Dermis lymphatic vessel endothelial cell (primary cell): Measurements from ENCODE around the gene ARHGAP30. TPM values are rescaled to one million over a fixed set of nuclear protein-coding genes. Genes with fewer than 3 reads are reported as not detected.

Source experiments
- total RNA-seq: library from RNA; depleted of rRNA; stranded (reverse); fragments of >200 nt; gene quantifications from 2 replicates; pipeline ENCODE4 v1.2.1, GENCODE V29; 2014

Gene ARHGAP30, protein sequence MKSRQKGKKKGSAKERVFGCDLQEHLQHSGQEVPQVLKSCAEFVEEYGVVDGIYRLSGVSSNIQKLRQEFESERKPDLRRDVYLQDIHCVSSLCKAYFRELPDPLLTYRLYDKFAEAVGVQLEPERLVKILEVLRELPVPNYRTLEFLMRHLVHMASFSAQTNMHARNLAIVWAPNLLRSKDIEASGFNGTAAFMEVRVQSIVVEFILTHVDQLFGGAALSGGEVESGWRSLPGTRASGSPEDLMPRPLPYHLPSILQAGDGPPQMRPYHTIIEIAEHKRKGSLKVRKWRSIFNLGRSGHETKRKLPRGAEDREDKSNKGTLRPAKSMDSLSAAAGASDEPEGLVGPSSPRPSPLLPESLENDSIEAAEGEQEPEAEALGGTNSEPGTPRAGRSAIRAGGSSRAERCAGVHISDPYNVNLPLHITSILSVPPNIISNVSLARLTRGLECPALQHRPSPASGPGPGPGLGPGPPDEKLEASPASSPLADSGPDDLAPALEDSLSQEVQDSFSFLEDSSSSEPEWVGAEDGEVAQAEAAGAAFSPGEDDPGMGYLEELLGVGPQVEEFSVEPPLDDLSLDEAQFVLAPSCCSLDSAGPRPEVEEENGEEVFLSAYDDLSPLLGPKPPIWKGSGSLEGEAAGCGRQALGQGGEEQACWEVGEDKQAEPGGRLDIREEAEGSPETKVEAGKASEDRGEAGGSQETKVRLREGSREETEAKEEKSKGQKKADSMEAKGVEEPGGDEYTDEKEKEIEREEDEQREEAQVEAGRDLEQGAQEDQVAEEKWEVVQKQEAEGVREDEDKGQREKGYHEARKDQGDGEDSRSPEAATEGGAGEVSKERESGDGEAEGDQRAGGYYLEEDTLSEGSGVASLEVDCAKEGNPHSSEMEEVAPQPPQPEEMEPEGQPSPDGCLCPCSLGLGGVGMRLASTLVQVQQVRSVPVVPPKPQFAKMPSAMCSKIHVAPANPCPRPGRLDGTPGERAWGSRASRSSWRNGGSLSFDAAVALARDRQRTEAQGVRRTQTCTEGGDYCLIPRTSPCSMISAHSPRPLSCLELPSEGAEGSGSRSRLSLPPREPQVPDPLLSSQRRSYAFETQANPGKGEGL
- total RNA-seq = not detected in 2 replicates

DNA sequence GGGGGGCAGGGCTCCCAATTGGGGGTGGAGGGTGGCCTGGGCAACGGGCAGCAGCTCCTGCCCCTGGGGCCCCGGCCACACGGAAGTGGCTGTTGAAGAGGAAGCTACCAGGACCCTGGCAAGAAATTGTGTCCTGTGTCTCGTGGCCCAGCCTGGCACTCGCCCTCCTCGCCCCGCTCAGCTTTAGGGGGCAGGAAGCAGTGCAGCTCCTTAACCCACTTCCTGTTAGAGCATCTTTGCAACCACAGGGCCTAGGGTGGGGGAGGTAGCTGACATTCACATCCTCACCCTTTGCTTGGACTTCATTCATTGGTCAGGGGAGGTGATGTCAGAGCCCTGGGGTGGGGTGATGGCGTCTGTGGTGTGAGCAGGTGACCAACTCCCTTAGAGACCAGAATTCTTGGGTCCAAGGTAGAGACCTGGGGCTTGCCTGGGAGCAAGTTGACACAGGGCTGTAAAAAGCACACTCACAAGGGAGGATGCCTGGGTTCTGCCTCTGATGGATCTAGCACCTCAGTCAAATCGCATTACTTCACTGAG lies at the start of gene ARHGAP30:
Gene ARHGAP30 (minus strand): TSS at position 161 of the 540 bp plus-strand sequence. CDS start 267 bp downstream, outside the sequence.

DNA sequence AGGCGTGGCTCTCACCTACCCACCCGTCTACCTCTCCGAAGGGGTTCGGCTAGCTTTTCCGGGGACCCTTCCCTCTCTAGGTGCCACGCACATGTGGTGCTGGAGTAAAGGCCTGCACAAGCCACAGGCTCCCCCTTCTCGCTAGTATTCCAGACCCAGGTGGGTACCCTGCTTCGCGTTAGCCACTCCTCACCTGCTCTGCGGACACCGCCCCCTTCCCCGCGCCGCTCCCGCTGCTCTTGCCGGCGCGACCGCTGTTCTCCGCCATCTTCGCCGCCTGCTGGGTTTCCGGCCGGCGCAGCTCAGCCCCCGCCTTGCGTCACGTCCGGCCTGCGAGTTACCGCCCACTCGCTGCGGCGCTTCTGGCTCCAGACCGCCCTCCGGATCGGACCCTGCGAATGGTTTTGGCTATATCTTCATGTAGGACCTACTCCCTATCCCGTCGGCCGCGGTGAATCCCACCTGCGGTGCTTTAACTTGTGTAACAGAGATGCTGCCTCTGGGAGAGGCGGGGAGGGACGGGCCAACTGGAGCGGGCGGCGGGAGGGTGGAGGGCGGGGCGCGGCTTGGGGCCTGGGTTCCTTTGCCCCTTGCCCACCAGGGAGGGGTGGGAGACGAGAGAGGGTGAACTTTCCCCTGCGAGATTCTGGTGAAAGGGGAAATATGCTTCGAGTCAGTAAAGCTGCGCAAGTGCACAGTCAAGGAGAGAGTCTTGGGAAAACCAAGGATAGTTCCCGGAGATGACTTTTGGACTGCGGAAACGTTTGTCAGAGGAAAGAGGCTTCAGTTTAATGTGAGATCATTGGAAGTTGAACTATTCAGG lies 48.3 kb upstream of the ARHGAP30 start, which contains the start of the genes NIT1 and PFDN2:
Gene NIT1 (plus strand): TSS at position 347 of the 823 bp plus-strand sequence. CDS start 72 bp downstream, at position 419.
Gene PFDN2 (minus strand): TSS at position 279 of the 823 bp plus-strand sequence. CDS start 11 bp downstream, at position 268.

DNA sequence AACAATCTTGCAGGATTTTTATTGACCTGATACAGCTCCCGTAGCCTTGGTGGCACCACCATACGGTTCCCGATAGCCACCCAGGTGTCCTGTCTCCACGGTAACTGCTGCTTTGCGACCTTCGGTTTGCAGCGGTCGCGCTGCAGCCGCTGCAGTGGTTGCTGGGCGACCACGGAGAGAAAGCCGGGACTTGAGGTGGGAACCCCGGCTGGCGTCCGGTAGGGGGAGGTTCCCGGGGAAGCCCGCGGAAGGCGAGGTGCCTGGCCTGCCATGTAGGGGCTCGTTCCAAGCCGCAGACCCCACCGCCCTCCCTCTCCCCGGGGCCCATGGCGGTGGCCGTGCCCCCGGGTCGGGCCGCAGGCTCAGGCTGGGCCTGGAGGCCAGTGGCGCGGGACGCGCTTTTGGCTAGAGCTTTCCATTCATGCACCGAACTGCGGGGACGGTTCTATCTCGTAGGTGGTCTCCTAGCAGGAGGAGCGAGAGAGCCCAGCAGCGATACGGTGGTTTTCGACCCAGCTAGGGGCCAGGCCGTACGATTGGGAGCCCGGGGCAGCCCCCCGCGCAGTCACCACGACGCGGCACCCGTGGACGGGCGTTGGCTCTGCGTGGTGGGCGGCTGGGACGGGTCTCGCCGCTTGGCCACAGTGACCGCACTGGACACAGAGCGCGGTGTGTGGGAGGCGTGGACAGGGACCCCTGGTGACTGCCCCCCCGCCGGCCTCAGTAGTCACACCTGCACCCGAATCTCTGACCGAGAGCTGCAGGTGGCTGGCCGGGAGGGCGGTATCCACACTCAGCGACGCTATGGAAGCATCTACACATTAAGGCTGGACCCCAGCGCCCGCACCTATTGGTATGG lies 28.7 kb upstream of the ARHGAP30 start, which contains the start of gene KLHDC9:
Gene KLHDC9 (plus strand): TSS at position 152 of the 859 bp plus-strand sequence. CDS start 175 bp downstream, at position 327.

GRCh38 chr1:161089251-161089924 lies 19.7 kb upstream of the ARHGAP30 start, which contains the start of gene NECTIN4:
NECTIN4 (minus strand) TSS chr1:161089558; CDS start chr1:161089296, 262 bp downstream.

DNA sequence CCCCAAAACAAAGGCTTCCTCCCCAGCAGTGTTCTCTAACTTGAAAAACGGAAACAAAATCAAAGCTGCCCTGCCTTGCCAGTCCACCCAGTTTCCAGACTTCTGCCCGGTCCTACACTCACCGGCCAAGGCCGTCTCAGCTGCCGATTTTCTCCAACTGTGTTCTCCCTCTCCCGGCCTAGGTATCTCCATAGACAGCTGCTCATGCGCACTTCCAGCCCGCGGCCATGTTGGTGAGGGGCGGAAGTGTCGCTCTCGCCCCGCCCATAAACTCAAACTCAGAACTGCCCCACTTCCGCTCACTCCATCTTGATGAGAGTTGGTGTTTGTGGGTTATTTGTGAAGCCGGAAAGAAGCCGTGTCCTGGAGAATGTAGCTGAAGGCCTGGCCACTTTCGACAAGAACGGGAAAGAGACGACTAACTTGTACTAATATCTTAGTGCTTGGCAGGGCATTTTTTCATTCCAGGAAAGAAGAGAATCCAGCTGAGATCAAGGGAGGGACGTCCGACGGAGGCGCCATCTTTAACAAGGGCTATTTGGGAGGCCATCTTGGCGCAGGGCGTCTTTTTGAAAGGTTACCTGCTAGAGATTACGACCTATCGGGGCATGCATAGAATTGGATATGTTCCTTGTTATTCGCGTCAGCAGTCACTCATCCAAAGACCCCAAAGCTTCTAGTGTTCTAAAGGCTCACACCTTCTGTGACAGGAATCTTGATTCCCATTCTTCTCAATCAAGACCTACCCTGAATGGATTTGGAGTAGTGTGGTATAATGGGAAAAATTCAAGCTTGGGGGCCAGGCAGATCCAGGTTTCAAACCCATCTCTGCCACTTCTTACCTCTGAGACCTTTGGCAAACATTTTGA lies 23.7 kb downstream of the ARHGAP30 start, which contains the start of gene USF1:
Gene USF1 (minus strand): TSS at position 242 of the 869 bp plus-strand sequence. CDS start 2,702 bp downstream, outside the sequence.

GRCh38 chr1:161038523-161039153 lies 31.1 kb downstream of the ARHGAP30 start, which contains the start of gene TSTD1:
TSTD1 (minus strand) TSS chr1:161038964; CDS start chr1:161038889, 75 bp downstream.

GRCh38 chr1:161020509-161021164 lies 49.1 kb downstream of the ARHGAP30 start, which contains the start of gene F11R:
F11R (minus strand) TSS chr1:161021152; CDS start chr1:161021073, 79 bp downstream.

Other genes with a start within 250 kb of the ARHGAP30 start
- not detected in 2 replicates for gene CD244, start 207.0 kb downstream of the ARHGAP30 start, total RNA-seq
- gene ITLN1, start 184.7 kb downstream of the ARHGAP30 start, total RNA-seq = not detected in 2 replicates
- gene ITLN2, start 115.1 kb downstream of the ARHGAP30 start, total RNA-seq = 0.09 TPM in 1 of 2 replicates, not detected in the other
- 111 and 184 TPM in 2 replicates for gene F11R, start 48.7 kb downstream of the ARHGAP30 start, total RNA-seq
- 9.1 and 15.4 TPM in 2 replicates for gene TSTD1, start 30.9 kb downstream of the ARHGAP30 start, total RNA-seq
- 85.4 and 91.7 TPM in 2 replicates for gene USF1, start 23.9 kb downstream of the ARHGAP30 start, total RNA-seq
- under 0.01 and 0.34 TPM in 2 replicates for gene NECTIN4, start 19.7 kb upstream of the ARHGAP30 start, total RNA-seq
- 0.95 and 1.6 TPM in 2 replicates for gene KLHDC9, start 28.5 kb upstream of the ARHGAP30 start, total RNA-seq
- gene PFDN2, start 48.1 kb upstream of the ARHGAP30 start, total RNA-seq = 38.9 and 39.4 TPM in 2 replicates
- gene NIT1, start 48.2 kb upstream of the ARHGAP30 start, total RNA-seq = 9.1 and 12.4 TPM in 2 replicates
- gene DEDD, start 62.8 kb upstream of the ARHGAP30 start, total RNA-seq = 43.3 and 50.0 TPM in 2 replicates
- gene UFC1, start 84.1 kb upstream of the ARHGAP30 start, total RNA-seq = 154 and 165 TPM in 2 replicates
- 3.7 and 4.0 TPM in 2 replicates for gene USP21, start 89.6 kb upstream of the ARHGAP30 start, total RNA-seq
- gene PPOX, start 96.5 kb upstream of the ARHGAP30 start, total RNA-seq = 11.9 and 15.5 TPM in 2 replicates
- 15.6 and 20.3 TPM in 2 replicates for gene B4GALT3, start 107.6 kb upstream of the ARHGAP30 start, total RNA-seq
- 10.0 and 13.3 TPM in 2 replicates for gene ADAMTS4, start 129.2 kb upstream of the ARHGAP30 start, total RNA-seq
- 161 and 182 TPM in 2 replicates for gene NDUFS2, start 132.5 kb upstream of the ARHGAP30 start, total RNA-seq
- 0.17 TPM in 1 of 2 replicates, not detected in the other for gene FCER1G, start 145.4 kb upstream of the ARHGAP30 start, total RNA-seq
- not detected in 2 replicates for gene APOA2, start 153.7 kb upstream of the ARHGAP30 start, total RNA-seq
- 10.2 and 10.9 TPM in 2 replicates for gene TOMM40L, start 156.2 kb upstream of the ARHGAP30 start, total RNA-seq
- gene NR1I3, start 168.3 kb upstream of the ARHGAP30 start, total RNA-seq = not detected in 2 replicates
- gene PCP4L1, start 188.9 kb upstream of the ARHGAP30 start, total RNA-seq = not detected in 2 replicates
- gene MPZ, start 240.1 kb upstream of the ARHGAP30 start, total RNA-seq = 1.3 and 1.7 TPM in 2 replicates
- gene SDHC, start 244.5 kb upstream of the ARHGAP30 start, total RNA-seq = 20.2 and 28.7 TPM in 2 replicates